Colonic mucosa (tissue), 4 donors: ENCODE data around the gene TRMT2A. TPM values are rescaled to one million over a fixed set of nuclear protein-coding genes. Genes with fewer than 3 reads are reported as not detected.
A peak's percentile ranks its signal among the peaks of the same experiment; 100 is the strongest.

Source experiments
- DNase-seq: peaks from one replicate; pipeline ENCODE4 v3.0.0-alpha.2; 2020
- H3K27ac ChIP-seq: fragments of 200-600 bp; one replicate; pipeline ENCODE4 v1.8.0; 2021
- H3K27me3 ChIP-seq: fragments of 200-600 bp; one replicate; pipeline ENCODE4 v1.8.0; 2021
- H3K36me3 ChIP-seq: fragments of 200-600 bp; one replicate; pipeline ENCODE4 v1.8.0; 2021
- H3K4me1 ChIP-seq: fragments of 200-600 bp; one replicate; pipeline ENCODE4 v1.8.0; 2021; ENCODE audit warnings: mild to moderate bottlenecking
- H3K4me3 ChIP-seq: fragments of 200-600 bp; one replicate; pipeline ENCODE4 v1.8.0; 2021
- H3K9ac ChIP-seq, 2 donors: one replicate each; pipeline ENCODE4 v1.7.0; 2013; ENCODE audit warnings: control low read depth in 2 of 2, low read depth in 2 of 2, low read length in 2 of 2
- H3K9me3 ChIP-seq: fragments of 200-600 bp; one replicate; pipeline ENCODE4 v1.8.0; 2021
- intact Hi-C: fragments of 100-400 bp; cut with DNase I; formaldehyde crosslinking; loops from one replicate; pipeline ENCODE4 v1.14.1; 2022
- total RNA-seq, 2 donors: library from RNA; stranded (reverse); fragmentation: NEBNext Ultra II Directional in 1 of 2; extraction: Animal tissue kit (Norgen Biotek cat#: 25700) in 1 of 2; gene quantifications; one replicate each; pipeline ENCODE4 v1.2.1, GENCODE V29; 2021
- TF ChIP-seq, protein P1 (sequence below): fragments of 200-600 bp; IDR thresholded peaks from one replicate; pipeline ENCODE4 v1.8.0; 2022; ENCODE audit warnings: antibody characterized with exemption, mild to moderate bottlenecking
- donor health status: healthy.
- donor health status: DM: no; HTN: no; CAD: no.
- donor health status: DM: no; HTN: no; CAD: no.

TRMT2A gene
- total RNA-seq, 2 donors from 2014 or later: 31.9 to 63.6 TPM

- Histone ChIP-seq H3K4me3 (no peak overlapping the region), H3K36me3 (peaks cover 4% of the 10 kb centered on the region), H3K27ac (no peak overlapping the region), H3K9ac (no peak overlapping the region), H3K27me3 (no peaks in the 10 kb centered on the region), H3K4me1 (no peaks in the 10 kb centered on the region), H3K9me3 (no peaks in the 10 kb centered on the region)
- intact Hi-C loops: no loop called here
- TF ChIP-seq, protein P1, sequence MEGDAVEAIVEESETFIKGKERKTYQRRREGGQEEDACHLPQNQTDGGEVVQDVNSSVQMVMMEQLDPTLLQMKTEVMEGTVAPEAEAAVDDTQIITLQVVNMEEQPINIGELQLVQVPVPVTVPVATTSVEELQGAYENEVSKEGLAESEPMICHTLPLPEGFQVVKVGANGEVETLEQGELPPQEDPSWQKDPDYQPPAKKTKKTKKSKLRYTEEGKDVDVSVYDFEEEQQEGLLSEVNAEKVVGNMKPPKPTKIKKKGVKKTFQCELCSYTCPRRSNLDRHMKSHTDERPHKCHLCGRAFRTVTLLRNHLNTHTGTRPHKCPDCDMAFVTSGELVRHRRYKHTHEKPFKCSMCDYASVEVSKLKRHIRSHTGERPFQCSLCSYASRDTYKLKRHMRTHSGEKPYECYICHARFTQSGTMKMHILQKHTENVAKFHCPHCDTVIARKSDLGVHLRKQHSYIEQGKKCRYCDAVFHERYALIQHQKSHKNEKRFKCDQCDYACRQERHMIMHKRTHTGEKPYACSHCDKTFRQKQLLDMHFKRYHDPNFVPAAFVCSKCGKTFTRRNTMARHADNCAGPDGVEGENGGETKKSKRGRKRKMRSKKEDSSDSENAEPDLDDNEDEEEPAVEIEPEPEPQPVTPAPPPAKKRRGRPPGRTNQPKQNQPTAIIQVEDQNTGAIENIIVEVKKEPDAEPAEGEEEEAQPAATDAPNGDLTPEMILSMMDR: no peak
- no peak for DNase-seq
Measured at GRCh38 chr22:20124083-20124787, 7.2 kb upstream of the TRMT2A start.

DNA sequence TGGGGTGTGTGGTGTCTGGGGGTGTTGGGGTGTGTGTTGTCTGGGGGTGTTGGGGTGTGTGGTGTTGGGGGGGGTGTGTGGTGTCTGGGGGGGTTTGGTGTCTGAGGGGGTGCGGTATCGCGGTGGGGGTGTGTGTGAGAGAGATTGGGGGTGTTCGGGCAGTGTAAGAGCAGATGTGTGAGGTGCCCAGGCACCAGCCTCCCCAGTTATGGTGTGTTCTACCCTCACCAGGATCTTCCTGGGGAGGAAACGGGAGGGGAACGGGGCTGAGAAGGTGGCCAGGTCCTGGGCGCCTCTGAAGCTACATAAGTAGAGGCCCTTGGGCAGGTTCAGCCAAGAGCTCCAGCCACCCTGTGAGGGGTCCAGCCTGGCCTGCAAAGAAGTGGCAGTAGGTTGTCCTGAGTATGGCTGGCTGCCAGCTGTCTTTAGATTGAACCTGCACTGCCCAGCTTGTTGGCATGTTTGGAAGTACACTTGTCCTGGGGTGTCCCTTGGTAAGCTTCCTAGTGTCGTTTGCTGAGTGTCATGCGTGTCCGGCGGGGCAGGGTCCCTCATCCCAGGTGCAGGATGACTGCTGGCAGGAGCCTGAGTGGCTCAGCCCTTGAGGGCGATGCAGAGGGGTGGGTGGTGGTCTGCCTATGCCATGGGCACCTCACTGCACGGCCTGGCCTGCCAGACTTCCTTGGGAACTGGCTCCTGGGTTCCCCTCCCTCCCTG lies 6.5 kb upstream of the TRMT2A start:
- no peaks in the 10 kb centered on the region for H3K27me3 ChIP-seq
- intact Hi-C loops: no loop called here
- peaks cover 4% of the 10 kb centered on the region for H3K36me3 ChIP-seq
- no peak for DNase-seq
- no peak overlapping the region for H3K27ac ChIP-seq
- H3K4me3 ChIP-seq: no peak overlapping the region
- TF ChIP-seq, protein P1: no peak
- no peaks in the 10 kb centered on the region for H3K9me3 ChIP-seq
- no peaks in the 10 kb centered on the region for H3K4me1 ChIP-seq
- no peak overlapping the region for H3K9ac ChIP-seq

DNA sequence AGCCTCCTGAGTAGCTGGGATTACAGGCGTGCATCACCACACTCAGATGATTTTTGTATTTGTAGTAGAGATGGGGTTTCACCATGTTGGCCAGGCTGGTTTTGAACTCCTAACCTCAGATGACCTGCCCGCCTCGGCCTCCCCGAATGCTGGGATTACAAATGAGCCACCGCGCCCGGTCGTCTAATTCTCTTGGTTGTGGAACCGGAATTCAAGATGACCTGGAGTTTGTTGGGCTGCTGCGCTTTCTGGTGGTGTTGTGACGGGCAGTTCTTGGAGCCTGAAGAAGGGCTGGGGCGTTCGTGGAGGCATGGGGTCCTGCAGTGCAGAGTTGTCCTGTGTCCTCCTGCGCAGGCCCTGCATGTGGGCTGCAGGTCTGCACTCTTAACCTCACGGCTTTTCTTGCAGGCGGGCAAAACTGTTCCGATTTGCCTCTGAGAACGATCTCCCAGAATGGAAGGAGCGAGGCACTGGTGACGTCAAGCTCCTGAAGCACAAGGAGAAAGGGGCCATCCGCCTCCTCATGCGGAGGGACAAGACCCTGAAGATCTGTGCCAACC lies 4.9 kb upstream of the TRMT2A start:
- H3K4me3 ChIP-seq: no peak overlapping the region
- H3K36me3 ChIP-seq: peaks cover 4% of the 10 kb centered on the region
- no peak overlapping the region for H3K27ac ChIP-seq
- TF ChIP-seq, protein P1: no peak
- no peaks in the 10 kb centered on the region for H3K9me3 ChIP-seq
- H3K4me1 ChIP-seq: no peaks in the 10 kb centered on the region
- H3K9ac ChIP-seq: no peak overlapping the region
- H3K27me3 ChIP-seq: no peaks in the 10 kb centered on the region
- intact Hi-C loops: no loop called here
- DNase-seq: no peak

GRCh38 chr22:20118300-20119020 lies 1.4 kb upstream of the TRMT2A start:
- TF ChIP-seq, protein P1: no peak
- intact Hi-C loops: loop anchor here (5.0 to 10.0 kb wide), 2 partner anchors 36 to 154 kb away; partner anchors contain the start of gene DGCR8
- no peaks in the 10 kb centered on the region for H3K36me3 ChIP-seq
- H3K4me3 ChIP-seq: peak overlapping the region; percentile 89
- no peaks in the 10 kb centered on the region for H3K27me3 ChIP-seq
- H3K9me3 ChIP-seq: no peaks in the 10 kb centered on the region
- peak overlapping the region; percentile 67 to 78 for H3K9ac ChIP-seq
- no peak for DNase-seq
- no peak overlapping the region for H3K27ac ChIP-seq
- peaks cover 7% of the 10 kb centered on the region for H3K4me1 ChIP-seq

GRCh38 chr22:20117633-20118299 lies 740 bp upstream of the TRMT2A start:
- Histone ChIP-seq H3K36me3 (no peaks in the 10 kb centered on the region), H3K27ac (peak overlapping the region; percentile 10), H3K4me3 (peak overlapping the region; percentile 89), H3K4me1 (peaks cover 7% of the 10 kb centered on the region), H3K27me3 (no peaks in the 10 kb centered on the region), H3K9ac (peak overlapping the region; percentile 67 to 78), H3K9me3 (no peaks in the 10 kb centered on the region)
- TF ChIP-seq, protein P1: no peak
- intact Hi-C loops: loop anchor here (5.0 to 10.0 kb wide), 2 partner anchors 35 to 153 kb away; partner anchors contain the start of gene DGCR8
- DNase-seq: no peak
